GM23248 (cell line): ENCODE results near the gene BIRC7.

Experiments used
- EZH2 ChIP-seq: fragments of 200-600 bp; sonication (generic); IDR thresholded peaks from 2 replicates; pipeline ENCODE4 v1.6.1; 2018; ENCODE audit warnings: antibody characterized with exemption, mild to moderate bottlenecking; ENCODE audit not compliant: insufficient read depth, poor library complexity, severe bottlenecking
- EZH2phosphoT487 ChIP-seq: fragments of 200-600 bp; sonication (generic); IDR thresholded peaks from 2 replicates; pipeline ENCODE4 v1.6.1; 2018; ENCODE audit warnings: antibody characterized with exemption, moderate library complexity, mild to moderate bottlenecking, low read depth; ENCODE audit not compliant: insufficient read depth

GRCh38 chr20:63219447-63219821 is 16.3 kb upstream of the BIRC7 start:
- TF ChIP-seq EZH2 = no peak
- TF ChIP-seq EZH2phosphoT487 = no peak
